ENCODE measurements around the gene ESYT2.

The ESYT2 gene

DNA sequence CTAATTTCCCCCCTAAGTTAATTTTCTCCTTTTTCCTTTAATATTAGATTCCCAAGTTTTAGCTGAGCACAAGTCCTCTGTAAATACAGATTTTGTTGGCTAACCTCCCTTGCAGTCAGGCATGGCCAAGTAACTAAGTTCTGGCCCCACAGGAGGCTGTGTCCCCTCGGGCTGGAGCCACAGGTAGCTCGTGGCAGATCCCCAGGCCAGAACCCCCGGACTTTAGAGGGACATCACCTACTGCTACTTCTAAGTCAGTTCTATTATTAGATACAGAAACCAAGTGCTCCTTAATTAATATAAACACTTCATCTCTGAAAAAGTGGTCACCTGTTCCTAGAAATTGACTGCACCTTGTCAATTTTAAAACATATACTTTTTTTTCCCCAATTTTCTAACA is 78.6 kb downstream of the ESYT2 start:
- Histone ChIP-seq H3K4me3 (ENCODE audit: severe bottlenecking) (no peak overlapping the region), H3K27ac (ENCODE audit: poor library complexity, severe bottlenecking) (no peak overlapping the region), H3K36me3 (ENCODE audit: low read depth) (peaks cover 79% of the 10 kb centered on the region), H3K9me3 (ENCODE audit: severe bottlenecking) (no peaks in the 10 kb centered on the region), H3K27me3 (ENCODE audit: insufficient read depth, poor library complexity, severe bottlenecking) (no peaks in the 10 kb centered on the region), H3K4me1 (ENCODE audit: insufficient read depth, poor library complexity, severe bottlenecking) (peaks cover 21% of the 10 kb centered on the region)
- no peak for DNase-seq (ENCODE audit: low spot score)
- ATAC-seq (ENCODE audit: low read depth) = no peak
- TF ChIP-seq, protein P1, sequence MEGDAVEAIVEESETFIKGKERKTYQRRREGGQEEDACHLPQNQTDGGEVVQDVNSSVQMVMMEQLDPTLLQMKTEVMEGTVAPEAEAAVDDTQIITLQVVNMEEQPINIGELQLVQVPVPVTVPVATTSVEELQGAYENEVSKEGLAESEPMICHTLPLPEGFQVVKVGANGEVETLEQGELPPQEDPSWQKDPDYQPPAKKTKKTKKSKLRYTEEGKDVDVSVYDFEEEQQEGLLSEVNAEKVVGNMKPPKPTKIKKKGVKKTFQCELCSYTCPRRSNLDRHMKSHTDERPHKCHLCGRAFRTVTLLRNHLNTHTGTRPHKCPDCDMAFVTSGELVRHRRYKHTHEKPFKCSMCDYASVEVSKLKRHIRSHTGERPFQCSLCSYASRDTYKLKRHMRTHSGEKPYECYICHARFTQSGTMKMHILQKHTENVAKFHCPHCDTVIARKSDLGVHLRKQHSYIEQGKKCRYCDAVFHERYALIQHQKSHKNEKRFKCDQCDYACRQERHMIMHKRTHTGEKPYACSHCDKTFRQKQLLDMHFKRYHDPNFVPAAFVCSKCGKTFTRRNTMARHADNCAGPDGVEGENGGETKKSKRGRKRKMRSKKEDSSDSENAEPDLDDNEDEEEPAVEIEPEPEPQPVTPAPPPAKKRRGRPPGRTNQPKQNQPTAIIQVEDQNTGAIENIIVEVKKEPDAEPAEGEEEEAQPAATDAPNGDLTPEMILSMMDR (IDR thresholded peaks at IDR 0.05; ENCODE audit: poor library complexity, severe bottlenecking) = no peak

DNA sequence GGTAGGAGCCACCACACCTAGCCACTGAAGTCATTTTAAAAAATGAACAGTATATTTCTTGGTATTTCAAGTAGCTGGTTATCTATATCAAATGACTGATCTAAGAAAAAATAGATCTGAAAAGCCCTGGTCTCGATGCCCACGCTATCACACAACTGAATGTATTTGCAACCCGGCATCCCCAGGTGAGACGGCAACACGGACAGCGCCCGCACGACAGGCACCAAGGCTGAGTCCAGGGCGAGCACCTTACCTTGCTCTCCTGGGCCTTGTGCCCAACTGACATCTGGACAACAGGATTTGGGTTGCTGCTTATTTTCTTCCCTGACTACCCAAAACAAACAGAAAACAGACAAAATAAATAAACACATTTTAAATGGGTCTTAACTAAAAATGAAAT is 79.9 kb downstream of the ESYT2 start:
- H3K4me1 ChIP-seq (ENCODE audit: insufficient read depth, poor library complexity, severe bottlenecking) = peaks cover 8% of the 10 kb centered on the region
- DNase-seq (ENCODE audit: low spot score) (no peak), ATAC-seq (ENCODE audit: low read depth) (no peak)
- H3K27me3 ChIP-seq (ENCODE audit: insufficient read depth, poor library complexity, severe bottlenecking) = no peaks in the 10 kb centered on the region
- H3K4me3 ChIP-seq (ENCODE audit: severe bottlenecking) = no peak overlapping the region
- H3K36me3 ChIP-seq (ENCODE audit: low read depth) = peaks cover 90% of the 10 kb centered on the region
- no peak overlapping the region for H3K27ac ChIP-seq (ENCODE audit: poor library complexity, severe bottlenecking)
- TF ChIP-seq, protein P1 (IDR thresholded peaks at IDR 0.05; ENCODE audit: poor library complexity, severe bottlenecking) = no peak
- no peaks in the 10 kb centered on the region for H3K9me3 ChIP-seq (ENCODE audit: severe bottlenecking)

DNA sequence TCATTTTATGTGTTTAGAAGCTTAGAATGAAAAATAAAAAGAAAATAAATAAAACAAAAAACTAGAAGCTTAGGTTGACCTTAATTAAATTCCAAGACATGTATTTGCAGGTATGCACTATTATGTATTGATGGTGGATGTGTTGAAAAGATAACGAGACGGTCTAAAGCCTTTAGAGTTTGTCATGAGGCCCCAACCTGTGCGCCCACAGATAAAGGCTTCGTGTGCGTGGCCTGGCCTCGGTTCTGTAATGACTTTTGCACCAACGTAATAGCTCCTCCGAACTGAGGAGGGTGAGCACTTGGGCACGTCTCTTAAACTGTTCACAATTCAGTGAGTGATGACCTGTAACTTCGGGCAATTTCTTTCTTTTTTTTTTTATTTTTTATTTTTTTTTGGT is 81.0 kb downstream of the ESYT2 start:
- H3K36me3 ChIP-seq (ENCODE audit: low read depth) = peaks cover 89% of the 10 kb centered on the region
- no peak for ATAC-seq (ENCODE audit: low read depth)

DNA sequence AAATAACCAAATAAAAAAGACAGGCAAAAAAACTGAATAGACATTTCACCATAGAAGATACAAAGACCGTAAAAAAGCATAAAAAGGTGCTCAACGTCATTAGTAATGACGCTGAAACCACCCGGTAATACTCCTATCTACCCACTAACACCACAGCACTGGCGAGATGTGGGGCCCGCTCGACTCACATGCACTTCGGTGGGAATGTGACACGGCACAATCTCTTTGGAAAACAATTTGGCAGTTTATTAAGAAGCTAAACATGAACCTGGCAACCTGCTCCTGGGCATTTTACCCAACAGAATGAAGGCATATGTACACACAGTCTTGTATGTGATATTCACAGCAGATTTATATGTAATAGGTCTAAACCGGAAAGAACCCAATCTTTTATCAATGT is 81.9 kb downstream of the ESYT2 start:
- TF ChIP-seq, protein P1 (IDR thresholded peaks at IDR 0.05; ENCODE audit: poor library complexity, severe bottlenecking) = no peak

More for the DNA sequence above, 81.0 kb downstream of the ESYT2 start:
- H3K27me3 ChIP-seq (ENCODE audit: insufficient read depth, poor library complexity, severe bottlenecking) = no peaks in the 10 kb centered on the region
- no peaks in the 10 kb centered on the region for H3K9me3 ChIP-seq (ENCODE audit: severe bottlenecking)
- no peak overlapping the region for H3K4me3 ChIP-seq (ENCODE audit: severe bottlenecking)
- TF ChIP-seq, protein P1 (IDR thresholded peaks at IDR 0.05; ENCODE audit: poor library complexity, severe bottlenecking) = no peak
- no peak overlapping the region for H3K27ac ChIP-seq (ENCODE audit: poor library complexity, severe bottlenecking)
- no peaks in the 10 kb centered on the region for H3K4me1 ChIP-seq (ENCODE audit: insufficient read depth, poor library complexity, severe bottlenecking)
- no peak for DNase-seq (ENCODE audit: low spot score)

DNA sequence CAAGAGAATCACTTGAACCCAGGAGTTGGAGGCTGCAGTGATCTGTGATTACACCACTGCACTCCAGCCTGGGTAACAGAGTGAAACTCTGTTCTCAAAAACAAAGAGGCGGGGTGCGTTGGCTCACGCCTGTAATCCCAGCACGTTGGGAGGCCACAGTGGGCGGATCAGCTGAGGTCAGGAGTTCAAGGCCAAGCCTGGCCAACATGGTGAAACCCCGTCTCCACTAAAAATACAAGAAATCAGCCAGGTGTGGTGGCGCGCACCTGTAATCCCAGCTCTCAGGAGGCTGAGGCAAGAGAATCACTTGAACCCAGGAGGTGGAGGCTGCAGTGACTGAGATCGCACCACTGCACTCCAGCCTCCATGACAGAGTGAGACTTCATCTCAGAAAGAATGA is 82.4 kb downstream of the ESYT2 start:
- TF ChIP-seq, protein P1 (IDR thresholded peaks at IDR 0.05; ENCODE audit: poor library complexity, severe bottlenecking) = no peak
- Histone ChIP-seq H3K9me3 (ENCODE audit: severe bottlenecking) (no peaks in the 10 kb centered on the region), H3K4me3 (ENCODE audit: severe bottlenecking) (no peak overlapping the region), H3K27ac (ENCODE audit: poor library complexity, severe bottlenecking) (no peak overlapping the region), H3K36me3 (ENCODE audit: low read depth) (peaks cover 88% of the 10 kb centered on the region), H3K4me1 (ENCODE audit: insufficient read depth, poor library complexity, severe bottlenecking) (no peaks in the 10 kb centered on the region), H3K27me3 (ENCODE audit: insufficient read depth, poor library complexity, severe bottlenecking) (no peaks in the 10 kb centered on the region)
- ATAC-seq (ENCODE audit: low read depth) (no peak), DNase-seq (ENCODE audit: low spot score) (no peak)

More for the DNA sequence above, 81.9 kb downstream of the ESYT2 start:
- Histone ChIP-seq H3K4me3 (ENCODE audit: severe bottlenecking) (no peak overlapping the region), H3K4me1 (ENCODE audit: insufficient read depth, poor library complexity, severe bottlenecking) (no peaks in the 10 kb centered on the region), H3K27ac (ENCODE audit: poor library complexity, severe bottlenecking) (no peak overlapping the region), H3K9me3 (ENCODE audit: severe bottlenecking) (no peaks in the 10 kb centered on the region), H3K27me3 (ENCODE audit: insufficient read depth, poor library complexity, severe bottlenecking) (no peaks in the 10 kb centered on the region), H3K36me3 (ENCODE audit: low read depth) (peaks cover 88% of the 10 kb centered on the region)
- ATAC-seq (ENCODE audit: low read depth) (no peak), DNase-seq (ENCODE audit: low spot score) (no peak)

All from RWPE2 (cell line).